K562 (cell line): ENCODE results near the gene VKORC1. TPM values are rescaled to one million over a fixed set of nuclear protein-coding genes. Genes with fewer than 3 reads are reported as not detected.

Experiments used
- DEAF1 ChIP-seq: fragments of 450-650 bp; formaldehyde crosslinking; IDR thresholded peaks from 2 replicates; pipeline ENCODE4 v1.4.0; 2020; ENCODE audit warnings: mild to moderate bottlenecking, moderate library complexity
- ERF ChIP-seq: fragments of 450-650 bp; formaldehyde crosslinking; IDR thresholded peaks from 2 replicates; pipeline ENCODE4 v1.4.0; 2020; ENCODE audit warnings: mild to moderate bottlenecking, mixed read lengths
- FOXA3 ChIP-seq, 2 experiments: fragments of 450-650 bp in 1 of 2; sonication (generic) in 1 of 2; formaldehyde crosslinking; IDR thresholded peaks in 1 of 2; conservative IDR thresholded peaks in 1 of 2; 2 replicates each; pipeline versions ENCODE4 v1.4.0 to v1.8.0; 2020 to 2022; ENCODE audit warnings: mild to moderate bottlenecking in 2 of 2, missing genetic modification reagents in 1 of 2
- RBM39 ChIP-seq: fragments of 200-400 bp; formaldehyde crosslinking; optimal IDR thresholded peaks from 2 replicates; pipeline ENCODE3; 2018; ENCODE audit warnings: low read depth, low read length
- RNF219 ChIP-seq: fragments of 250-450 bp; sonication (Bioruptor Pico); IDR thresholded peaks from 2 replicates; pipeline ENCODE4 v1.5.0; 2022; ENCODE audit warnings: mild to moderate bottlenecking
- ZBTB43 ChIP-seq: sonication (generic); formaldehyde crosslinking; IDR thresholded peaks from 2 replicates; pipeline ENCODE4 v1.8.0; 2023; ENCODE audit warnings: mild to moderate bottlenecking, missing genetic modification reagents
- ZNF449 ChIP-seq: fragments of 250-450 bp; sonication (Bioruptor Pico); IDR thresholded peaks from 2 replicates; pipeline ENCODE4 v1.8.0; 2022; ENCODE audit warnings: moderate library complexity, mild to moderate bottlenecking, inconsistent platforms
- ZNF717 ChIP-seq: fragments of 250-450 bp; sonication (Bioruptor Pico); IDR thresholded peaks from 2 replicates; pipeline ENCODE4 v1.5.0; 2021
- ZZZ3 ChIP-seq: fragments of 450-650 bp; IDR thresholded peaks from 2 replicates; pipeline ENCODE4 v1.6.1; 2016; ENCODE audit warnings: antibody characterized with exemption, mild to moderate bottlenecking, moderate library complexity
- polyA plus RNA-seq, 8 experiments: library from polyadenylated mRNA; depleted of rRNA in 4 of 8; stranded (reverse) in 5 of 8; unstranded in 3 of 8; fragments of >200 nt; fragmentation: Nextera tagmentation in 2 of 8; fragmentation: Illumina TruSeq in 1 of 8; extraction: Ambion mirVana in 2 of 8; extraction: Trizol in 1 of 8; gene quantifications; 2 replicates each; pipeline versions ENCODE4 v1.2.1 to v1.2.3, GENCODE V29; 2011 to 2014; ENCODE audit warnings: inconsistent platforms in 1 of 8, missing spikeins in 1 of 8
- total RNA-seq, 7 experiments: library from RNA; depleted of rRNA in 6 of 7; stranded (reverse); fragments of >200 nt in 6 of 7; fragmentation: Illumina TruSeq in 2 of 7; extraction: Trizol in 2 of 7; gene quantifications; 2 replicates each; pipeline versions ENCODE4 v1.2.1 to v1.2.3, GENCODE V29; 2011 to 2021; ENCODE audit warnings: low replicate concordance in 1 of 7

Gene VKORC1
- total and polyA plus RNA-seq, 9 of the 15 experiments (the other 6 are each of a cell fraction or from before 2014, with no cell fraction given): 30.0 to 119 (median 62.1) TPM

GRCh38 chr16:31089199-31089598 is 5.4 kb downstream of the VKORC1 start (continued):
- TF ChIP-seq ZBTB43 (CRISPR knock-in tag): no peak
- TF ChIP-seq ZNF449 (CRISPR knock-in tag): no peak
- no peak for TF ChIP-seq ZNF717 (CRISPR knock-in tag)
- TF ChIP-seq ZZZ3: no peak
- TF ChIP-seq FOXA3 (CRISPR knock-in tag; conservative IDR thresholded peaks at IDR 0.05 in 1 of 2, IDR thresholded peaks at IDR 0.05 in 1 of 2): no peak
- no peak for TF ChIP-seq DEAF1 (CRISPR knock-in tag)
- no peak for TF ChIP-seq RBM39
- TF ChIP-seq RNF219: no peak
- no peak for TF ChIP-seq ERF (CRISPR knock-in tag)
